GM12878 (cell line): Measurements from ENCODE around the gene RNF166. TPM values are rescaled to one million over a fixed set of nuclear protein-coding genes. Genes with fewer than 3 reads are reported as not detected.

Source experiments
- ATAC-seq: fragments of 200-7000 bp; cut with Tn5 transposase; 3 replicates; pipeline ENCODE4 v1.9.1; 2020; ENCODE audit warnings: mild to moderate bottlenecking, moderate library complexity
- BruUV-seq: library from RNA; stranded (reverse); fragments of 400-500 nt; replicated peaks from 2 replicates; lab custom pipeline; 2021; lab: Mats Ljungman, UMichigan
- CTCF ChIA-PET: fragments of 300-600 bp; sonication (Branson Sonifier 250); formaldehyde crosslinking; extraction: SDS; loops from one replicate; lab custom pipeline; 2021; ENCODE audit warnings: inconsistent platforms; lab: Yijun Ruan, JAX
- POLR2A ChIA-PET: fragments of 350-600 bp; formaldehyde crosslinking; extraction: SDS; loops from one replicate; lab custom pipeline; 2021; ENCODE audit warnings: inconsistent platforms; lab: Charles Lee
- RAD21 ChIA-PET: fragments of 300-600 bp; sonication (Branson Sonifier 250); formaldehyde crosslinking; loops from one replicate; lab custom pipeline; 2023; ENCODE audit warnings: antibody characterized with exemption; ENCODE audit not compliant: unreplicated experiment; lab: Charles Lee
- SMC1A ChIA-PET: fragments of 300-600 bp; sonication (Branson Sonifier 250); formaldehyde crosslinking; loops from one replicate; lab custom pipeline; 2023; ENCODE audit not compliant: unreplicated experiment, uncharacterized antibody; lab: Charles Lee
- DNase-seq: peaks from one replicate; pipeline ENCODE4 v3.0.0-alpha.2; 2011; ENCODE audit warnings: low read depth, low spot score
- FAIRE-seq: peaks from 3 replicates; lab custom pipeline; 2011; peaks lifted over from hg19 to GRCh38; lab: Jason Lieb, UNC
- H2AFZ ChIP-seq: 2 replicates; pipeline ENCODE4 v1.6.0; 2011; ENCODE audit warnings: low read depth, low read length, control low read depth; ENCODE audit not compliant: control insufficient read depth
- H3K27ac ChIP-seq: 2 replicates; pipeline ENCODE4 v1.5.1; 2011; ENCODE audit warnings: control low read depth; ENCODE audit not compliant: control insufficient read depth, insufficient read depth
- H3K27me3 ChIP-seq, 2 experiments: replicated peaks in 1 of 2; 2 replicates each; pipeline versions ENCODE4 v1.6.0 to v1.6.1; 2011; ENCODE audit warnings: low read length in 1 of 2; ENCODE audit not compliant: control insufficient read depth in 2 of 2, insufficient read depth in 2 of 2
- H3K36me3 ChIP-seq, 2 experiments: 2 replicates each; pipeline ENCODE4 v1.5.1; 2011; ENCODE audit warnings: low read length in 1 of 2; ENCODE audit not compliant: control insufficient read depth in 2 of 2, insufficient read depth in 2 of 2
- H3K4me1 ChIP-seq: 2 replicates; pipeline ENCODE4 v1.6.1; 2011; ENCODE audit warnings: mild to moderate bottlenecking, low read length, moderate library complexity, mixed read lengths; ENCODE audit not compliant: control insufficient read depth, insufficient read depth
- H3K4me2 ChIP-seq: 2 replicates; pipeline ENCODE4 v1.6.0; 2011; ENCODE audit warnings: control low read depth; ENCODE audit not compliant: control insufficient read depth, insufficient read depth
- H3K4me3 ChIP-seq: fragments of 200-600 bp; sonication (generic); 2 replicates; pipeline ENCODE4 v1.5.1; 2016
- H3K79me2 ChIP-seq: 2 replicates; pipeline ENCODE4 v1.6.0; 2011; ENCODE audit warnings: low read length; ENCODE audit not compliant: control insufficient read depth, insufficient read depth
- H3K9ac ChIP-seq: 2 replicates; pipeline ENCODE4 v1.8.0; 2011; ENCODE audit warnings: low read length, control low read depth, mixed read lengths; ENCODE audit not compliant: control insufficient read depth, insufficient read depth
- H3K9me3 ChIP-seq: replicated peaks from 3 replicates; pipeline ENCODE4 v1.5.1; 2011; ENCODE audit warnings: mild to moderate bottlenecking, low read length; ENCODE audit not compliant: control insufficient read depth, insufficient read depth
- H4K20me1 ChIP-seq: 2 replicates; pipeline ENCODE4 v1.6.0; 2011; ENCODE audit not compliant: control insufficient read depth, insufficient read depth
- BHLHE40 ChIP-seq, 2 experiments: fragments of 450-650 bp in 1 of 2; IDR thresholded peaks; 2 replicates each; pipeline ENCODE4 v1.6.1; 2011 to 2017; ENCODE audit warnings: low read depth in 2 of 2, borderline replicate concordance in 1 of 2, improper control_type of control experiment in 1 of 2, low read length in 1 of 2, mild to moderate bottlenecking in 1 of 2
- CBFB ChIP-seq: IDR thresholded peaks from 2 replicates; pipeline ENCODE4 v1.6.1; 2016; ENCODE audit warnings: antibody characterized with exemption, low read depth
- CHD2 ChIP-seq: IDR thresholded peaks from 2 replicates; pipeline ENCODE4 v1.6.1; 2011; ENCODE audit warnings: low read depth, low read length, improper control_type of control experiment, borderline replicate concordance
- CHD4 ChIP-seq: fragments of 200-600 bp; sonication (generic); IDR thresholded peaks from 2 replicates; pipeline ENCODE4 v1.6.1; 2016; ENCODE audit warnings: mild to moderate bottlenecking
- CREM ChIP-seq: IDR thresholded peaks from 2 replicates; pipeline ENCODE4 v1.6.1; 2014; ENCODE audit warnings: antibody characterized with exemption, low read depth
- HCFC1 ChIP-seq: fragments of 150-350 bp; IDR thresholded peaks from 2 replicates; pipeline ENCODE4 v1.6.1; 2014; ENCODE audit warnings: low read length
- HDAC2 ChIP-seq: fragments of 200-600 bp; sonication (generic); IDR thresholded peaks from 2 replicates; pipeline ENCODE4 v1.6.1; 2017
- KAT2A ChIP-seq: conservative IDR thresholded peaks from 2 replicates; pipeline ENCODE4 v1.6.1; 2011; ENCODE audit warnings: low read depth, low read length; ENCODE audit not compliant: control insufficient read depth
- MEF2A ChIP-seq: IDR thresholded peaks from 2 replicates; pipeline ENCODE4 v1.6.1; 2011; ENCODE audit warnings: low read depth, mild to moderate bottlenecking, low read length, moderate library complexity; ENCODE audit not compliant: insufficient read depth
- MEF2B ChIP-seq: fragments of 450-650 bp; IDR thresholded peaks from 2 replicates; pipeline ENCODE4 v1.6.1; 2018; ENCODE audit warnings: mild to moderate bottlenecking, moderate library complexity; ENCODE audit not compliant: partially characterized antibody, poor library complexity, severe bottlenecking
- RCOR1 ChIP-seq: conservative IDR thresholded peaks from 2 replicates; pipeline ENCODE4 v1.6.1; 2012; ENCODE audit warnings: low read depth, low read length, improper control_type of control experiment
- SMAD5 ChIP-seq: IDR thresholded peaks from 2 replicates; pipeline ENCODE4 v1.6.1; 2016; ENCODE audit warnings: antibody characterized with exemption, low read depth
- TARDBP ChIP-seq: IDR thresholded peaks from 2 replicates; pipeline ENCODE4 v1.6.1; 2016; ENCODE audit warnings: borderline replicate concordance
- ZNF24 ChIP-seq: fragments of 450-650 bp; IDR thresholded peaks from 2 replicates; pipeline ENCODE4 v1.6.1; 2017; ENCODE audit warnings: antibody characterized with exemption, mild to moderate bottlenecking
- ZNF384 ChIP-seq: IDR thresholded peaks from 2 replicates; pipeline ENCODE4 v1.6.1; 2012; ENCODE audit warnings: low read depth, mild to moderate bottlenecking, low read length, improper control_type of control experiment, borderline replicate concordance
- WGBS: methylation state at CpG from one replicate; pipeline ENCODE4 v1.1.6; 2016; ENCODE audit warnings: low lambda C conversion rate; ENCODE audit not compliant: insufficient replicate concordance, insufficient coverage; ENCODE audit errors: missing lambda C conversion rate; 5-methylcytosine and 5-hydroxymethylcytosine counted together
- in situ Hi-C: fragments of 300-500 bp; cut with MboI; formaldehyde crosslinking; loops from 9 replicates; pipeline ENCODE4 v1.14.3; 2018; ENCODE audit warnings: mixed read lengths
- intact Hi-C: fragments of 100-400 bp; cut with micrococcal nuclease; formaldehyde crosslinking; loops from one replicate; pipeline ENCODE4 v1.14.2; 2022; ENCODE audit not compliant: unreplicated experiment
- polyA plus RNA-seq, 11 experiments: library from polyadenylated mRNA; depleted of rRNA in 4 of 11; unstranded in 6 of 11; stranded (reverse) in 5 of 11; fragments of >200 nt; fragmentation: Nextera tagmentation in 4 of 11; fragmentation: Illumina TruSeq in 1 of 11; extraction: Ambion mirVana in 4 of 11; extraction: Trizol in 1 of 11; gene quantifications; 1 replicate in 1 of 11; 2 replicates in 10 of 11; pipeline versions ENCODE4 v1.2.1 to v1.2.3, GENCODE V29; 2011 to 2016; ENCODE audit warnings: inconsistent platforms in 2 of 11, missing spikeins in 2 of 11, low read depth in 1 of 11
- total RNA-seq, 4 experiments: library from RNA; depleted of rRNA in 3 of 4; stranded (reverse); fragments of >200 nt in 3 of 4; fragmentation: Illumina TruSeq in 1 of 4; extraction: Trizol in 1 of 4; gene quantifications; 2 replicates each; pipeline versions ENCODE4 v1.2.1 to v1.2.3, GENCODE V29; 2013 to 2021

The RNF166 gene
- total and polyA plus RNA-seq, 10 of the 15 experiments (the other 5 are each of a cell fraction or from before 2014, with no cell fraction given), result 0.48 to 32.8 (median 12.1) TPM

DNA sequence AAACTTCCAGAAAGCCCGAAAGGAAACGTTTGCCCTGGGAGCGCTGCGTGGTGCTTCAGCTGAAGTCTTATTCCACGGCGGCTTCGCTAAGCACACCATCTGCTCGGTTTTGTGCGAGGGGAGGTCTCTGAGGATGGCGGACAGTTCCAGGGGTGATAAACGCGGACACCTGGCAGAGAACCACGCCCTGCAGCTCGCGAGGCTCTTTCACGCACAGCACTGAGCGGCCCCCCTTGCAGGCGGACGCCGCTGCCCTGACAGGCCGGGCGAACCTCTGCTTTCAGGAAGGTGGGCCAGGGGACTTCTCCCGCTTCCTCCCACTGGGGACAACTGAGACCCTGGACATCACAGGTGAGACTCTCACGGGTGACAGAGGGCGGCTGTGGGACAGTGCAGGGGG is 47.0 kb downstream of the RNF166 start:
- H3K36me3 ChIP-seq, result peaks cover 6 to 15% of the 10 kb centered on the region in 2 experiments; a peak in 3 of 4 replicates
- ATAC-seq (no peak), FAIRE-seq (no peak)
- in situ Hi-C loops, result no loop called here
- no peak overlapping the region for H3K4me2 ChIP-seq
- ChIA-PET POLR2A (no interaction called here), CTCF (no interaction called here), RAD21 (no interaction called here)
- H3K27ac ChIP-seq, result no peak overlapping the region
- no peak overlapping the region for H3K9ac ChIP-seq
- H3K27me3 ChIP-seq, result no peaks in the 10 kb centered on the region
- intact Hi-C loops, result no loop called here
- H3K9me3 ChIP-seq, result no peaks in the 10 kb centered on the region
- no peaks in the 10 kb centered on the region for H4K20me1 ChIP-seq
- TF ChIP-seq KAT2A, result no peak
- no peak for TF ChIP-seq TARDBP
- TF ChIP-seq ZNF384, result no peak
- TF ChIP-seq HCFC1, result no peak
- no peak for TF ChIP-seq RCOR1
- TF ChIP-seq CHD4, result no peak
- TF ChIP-seq CBFB, result no peak
- TF ChIP-seq, all 136 proteins: peak for 0
- Histone ChIP-seq H3K4me3 (no peak overlapping the region), H3K4me1 (peaks cover 6% of the 10 kb centered on the region; the same call in 1 of the 2 replicates), H2AFZ (no peak overlapping the region), H3K79me2 (peaks cover 47% of the 10 kb centered on the region)
- DNase-seq, result no peak
- BruUV-seq, result no TSS peak
- 96% methylated on average over 25 of the region's 25 CpGs for WGBS
- SMC1A ChIA-PET, result no interaction called here

- Histone ChIP-seq H3K4me3 (no peak overlapping the region), H3K4me1 (peaks cover 6% of the 10 kb centered on the region; the same call in 1 of the 2 replicates), H3K9me3 (no peaks in the 10 kb centered on the region), H3K9ac (no peak overlapping the region), H3K27me3 (no peaks in the 10 kb centered on the region), H3K79me2 (peaks cover 45% of the 10 kb centered on the region), H3K36me3 (peaks cover 6 to 16% of the 10 kb centered on the region in 2 experiments; a peak in 3 of 4 replicates), H2AFZ (no peak overlapping the region), H3K27ac (no peak overlapping the region), H3K4me2 (no peak overlapping the region), H4K20me1 (no peaks in the 10 kb centered on the region)
- no peak for FAIRE-seq
- in situ Hi-C loops, result no loop called here
- TF ChIP-seq ZNF24, result no peak
- TF ChIP-seq MEF2A, result no peak
- TF ChIP-seq BHLHE40 (IDR thresholded peaks at IDR 0.05; ENCODE audit: borderline replicate concordance in 1 of 2, low read depth in 2 of 2, low read length in 1 of 2), result no peak
- TF ChIP-seq SMAD5, result no peak
- no peak for TF ChIP-seq HDAC2
- no peak for TF ChIP-seq MEF2B
- TF ChIP-seq CHD2, result no peak
- TF ChIP-seq CREM, result no peak
- 98% methylated on average over 11 of the region's 15 CpGs for WGBS
- DNase-seq, result no peak
- intact Hi-C loops, result no loop called here
- no TSS peak for BruUV-seq
- POLR2A ChIA-PET, result no interaction called here
- CTCF ChIA-PET, result no interaction called here
- ATAC-seq, result no peak
- SMC1A ChIA-PET, result no interaction called here
- RAD21 ChIA-PET, result no interaction called here
Observed at GRCh38 chr16:88658714-88659113, 47.5 kb downstream of the RNF166 start.
